B cell (primary cell): ENCODE measurements around the gene PCDHA11. TPM values are rescaled to one million over a fixed set of nuclear protein-coding genes. Genes with fewer than 3 reads are reported as not detected.
"Not testable (repeated sequence)": the region's sequence is repeated elsewhere in the genome, so short reads cannot be mapped to it uniquely, and the experiment has no call there.

Experiments
- ATAC-seq: fragments of 200-7000 bp; cut with Tn5 transposase; one replicate; pipeline ENCODE4 v1.10.0; 2021; ENCODE audit warnings: low read depth, mild to moderate bottlenecking, moderate number of reproducible peaks, moderate library complexity
- CTCF ChIA-PET: fragments of 350-600 bp; sonication (Branson Sonifier 250); formaldehyde crosslinking; loops from one replicate; lab custom pipeline; 2021; ENCODE audit warnings: antibody characterized with exemption, inconsistent platforms; lab: Charles Lee
- POLR2A ChIA-PET: fragments of 350-600 bp; sonication (Branson Sonifier 250); formaldehyde crosslinking; loops from one replicate; lab custom pipeline; 2021; ENCODE audit warnings: antibody characterized with exemption; lab: Charles Lee
- DNase-seq: peaks from one replicate; pipeline ENCODE4 v3.0.0; 2013
- H2AFZ ChIP-seq: 2 replicates; pipeline ENCODE4 v1.6.1; 2012; ENCODE audit warnings: mild to moderate bottlenecking, low read depth, low read length; ENCODE audit not compliant: insufficient read depth, poor library complexity, severe bottlenecking
- H3K27ac ChIP-seq, 2 donors: 1 replicate in 1 of 2; 2 replicates in 1 of 2; pipeline ENCODE4 v1.5.1; 2012 to 2013; ENCODE audit warnings: low read length in 2 of 2, mild to moderate bottlenecking in 2 of 2, moderate library complexity in 1 of 2
- H3K27me3 ChIP-seq, 4 experiments: fragments of 200-600 bp in 1 of 4; sonication (generic) in 1 of 4; replicated peaks in 1 of 4; 1 replicate in 2 of 4; 2 replicates in 2 of 4; pipeline versions ENCODE4 v1.6.1 to v1.7.0; 2013 to 2016; ENCODE audit warnings: low read length in 3 of 4, mild to moderate bottlenecking in 2 of 4, mixed read lengths in 1 of 4, moderate library complexity in 1 of 4; ENCODE audit not compliant: insufficient read depth in 4 of 4, control insufficient read depth in 3 of 4; ENCODE audit errors: control extremely low read depth in 1 of 4
- H3K36me3 ChIP-seq, 2 experiments: replicated peaks in 1 of 2; 1 replicate in 1 of 2; 2 replicates in 1 of 2; pipeline versions ENCODE4 v1.6.1 to v1.7.1; 2013; ENCODE audit warnings: low read length in 1 of 2; ENCODE audit not compliant: insufficient read depth in 2 of 2, control insufficient read depth in 1 of 2; ENCODE audit errors: control extremely low read depth in 1 of 2, extremely low read depth in 1 of 2
- H3K4me1 ChIP-seq, 2 donors: fragments of 200-600 bp in 1 of 2; sonication (generic) in 1 of 2; 1 replicate in 1 of 2; 2 replicates in 1 of 2; pipeline versions ENCODE4 v1.5.1 to v1.6.1; 2013 to 2017; ENCODE audit warnings: low read length in 2 of 2; ENCODE audit not compliant: control insufficient read depth in 2 of 2, insufficient read depth in 2 of 2
- H3K4me2 ChIP-seq: replicated peaks from 2 replicates; pipeline ENCODE3; 2012; ENCODE audit warnings: mild to moderate bottlenecking, low read depth, low read length; ENCODE audit not compliant: poor library complexity, severe bottlenecking
- H3K4me3 ChIP-seq, 5 experiments: fragments of 200-600 bp in 1 of 5; sonication (generic) in 1 of 5; 1 replicate in 3 of 5; 2 replicates in 2 of 5; pipeline versions ENCODE4 v1.5.1 to v1.7.0; 2011 to 2016; ENCODE audit warnings: low read length in 4 of 5, mild to moderate bottlenecking in 4 of 5, low read depth in 2 of 5, control low read depth in 1 of 5, moderate library complexity in 1 of 5; ENCODE audit not compliant: insufficient read depth in 1 of 5; ENCODE audit errors: control extremely low read depth in 1 of 5, extremely low read depth in 1 of 5
- H3K79me2 ChIP-seq: fragments of 200-600 bp; sonication (generic); one replicate; pipeline ENCODE4 v1.6.0; 2016; ENCODE audit warnings: low read length; ENCODE audit not compliant: control insufficient read depth, insufficient read depth
- H3K9ac ChIP-seq: fragments of 200-600 bp; sonication (generic); 2 replicates; pipeline ENCODE4 v1.6.1; 2017; ENCODE audit warnings: mild to moderate bottlenecking, low read length, moderate library complexity
- H3K9me3 ChIP-seq, 3 donors: one replicate each; pipeline versions ENCODE4 v1.6.1 to v1.7.1; 2013; ENCODE audit warnings: low read length in 2 of 3; ENCODE audit not compliant: control insufficient read depth in 2 of 3, insufficient read depth in 1 of 3; ENCODE audit errors: control extremely low read depth in 1 of 3
- H4K20me1 ChIP-seq: 2 replicates; pipeline ENCODE4 v1.6.0; 2012; ENCODE audit warnings: mild to moderate bottlenecking, low read length; ENCODE audit not compliant: insufficient read depth, control insufficient read depth, poor library complexity, severe bottlenecking
- H3K27ac Mint-ChIP-seq: one replicate; pipeline ENCODE4 v1.8.0; 2021; ENCODE audit warnings: mixed read lengths
- H3K27me3 Mint-ChIP-seq: one replicate; pipeline ENCODE4 v1.8.0; 2021; ENCODE audit warnings: mixed read lengths
- H3K4me1 Mint-ChIP-seq: one replicate; pipeline ENCODE4 v1.8.0; 2021; ENCODE audit warnings: mixed read lengths
- H3K4me3 Mint-ChIP-seq: one replicate; pipeline ENCODE4 v1.8.0; 2021; ENCODE audit warnings: mixed read lengths
- H3K9me3 Mint-ChIP-seq: one replicate; pipeline ENCODE4 v1.8.0; 2022; ENCODE audit warnings: mixed read lengths; ENCODE audit not compliant: insufficient read depth
- CTCF ChIP-seq: fragments of 200-600 bp; IDR thresholded peaks from one replicate; pipeline ENCODE4 v1.8.0; 2022; ENCODE audit warnings: antibody characterized with exemption, mild to moderate bottlenecking
- EZH2 ChIP-seq: IDR thresholded peaks from 2 replicates; pipeline ENCODE4 v1.6.1; 2012; ENCODE audit warnings: borderline replicate concordance, low read depth, mild to moderate bottlenecking, moderate library complexity, low read length; ENCODE audit not compliant: insufficient read depth, poor library complexity, severe bottlenecking
- WGBS: methylation state at CpG from one replicate; pipeline ENCODE4 v1.1.5; 2013; ENCODE audit warnings: missing lambda C conversion rate; ENCODE audit not compliant: insufficient coverage; 5-methylcytosine and 5-hydroxymethylcytosine counted together
- intact Hi-C: fragments of 100-400 bp; cut with micrococcal nuclease; formaldehyde crosslinking; loops from one replicate; pipeline ENCODE4 v1.10.0; 2022
- polyA plus RNA-seq: library from polyadenylated mRNA; depleted of rRNA; stranded (reverse); fragments of >200 nt; gene quantifications from 2 replicates; pipeline ENCODE4 v1.2.3, GENCODE V29; 2012
- total RNA-seq, 2 donors: library from RNA; stranded (reverse); fragments of 120-200 nt in 1 of 2; gene quantifications; 1 replicate in 1 of 2; 2 replicates in 1 of 2; pipeline versions ENCODE4 v1.2.3 to v1.2.4, GENCODE V29; 2013 to 2022

PCDHA11 gene
- total and polyA plus RNA-seq, 2 donors (not counting 1 experiment from before 2014, with no cell fraction given), result not detected

DNA sequence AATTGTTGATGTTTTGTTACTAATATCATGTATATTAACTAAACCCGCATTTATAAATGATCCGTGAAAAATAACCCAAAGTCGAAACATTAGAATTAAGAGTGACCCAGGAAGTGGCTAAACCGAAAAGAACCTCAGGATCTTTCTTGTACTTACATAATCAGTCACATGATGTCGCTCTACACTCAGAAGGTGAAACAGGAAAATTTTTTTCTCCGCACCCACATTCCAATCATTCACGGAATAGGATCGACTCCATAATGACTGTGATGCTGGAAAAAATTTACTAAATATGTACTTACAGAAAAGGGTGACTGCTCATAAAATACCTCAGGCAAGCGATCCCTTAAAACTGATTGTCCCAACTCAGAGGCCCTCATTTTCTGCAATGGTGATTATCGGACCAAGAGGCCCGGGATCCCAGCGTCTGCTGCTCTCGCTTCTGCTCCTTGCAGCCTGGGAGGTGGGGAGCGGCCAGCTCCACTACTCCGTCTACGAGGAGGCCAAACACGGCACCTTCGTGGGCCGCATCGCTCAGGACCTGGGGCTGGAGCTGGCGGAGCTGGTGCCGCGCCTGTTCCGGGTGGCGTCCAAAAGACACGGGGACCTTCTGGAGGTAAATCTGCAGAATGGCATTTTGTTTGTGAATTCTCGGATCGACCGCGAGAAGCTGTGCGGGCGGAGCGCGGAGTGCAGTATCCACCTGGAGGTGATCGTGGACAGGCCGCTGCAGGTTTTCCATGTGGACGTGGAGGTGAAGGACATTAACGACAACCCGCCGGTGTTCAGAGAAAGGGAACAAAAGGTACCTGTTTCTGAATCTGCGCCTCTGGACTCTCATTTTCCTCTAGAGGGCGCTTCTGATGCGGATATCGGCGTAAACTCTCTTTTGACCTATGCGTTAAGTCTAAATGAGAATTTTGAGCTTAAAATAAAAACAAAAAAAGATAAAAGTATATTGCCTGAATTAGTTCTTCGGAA, 6.6 kb downstream of the PCDHA11 start, which contains the start of gene PCDHA12:
Gene PCDHA12, plus strand, starts transcription at position 224 of the 981 bp plus-strand sequence. Its CDS starts 165 bp downstream, at position 389.
- intact Hi-C loops, result no loop called here
- H3K27me3 Mint-ChIP-seq, result peaks cover 20% of the 10 kb centered on the region
- Histone ChIP-seq H2AFZ (no peak within 1 kb of the TSS), H3K9me3 (peaks cover 0 to 32% (median 8%) of the 10 kb centered on the region in 3 donors), H3K4me3 (no peak within 1 kb of the TSS), H3K4me1 (no peaks in the 10 kb centered on the region), H3K4me2 (no peak within 1 kb of the TSS), H3K27ac (no peak within 1 kb of the TSS), H4K20me1 (no peaks in the 10 kb centered on the region), H3K27me3 (peaks cover 0 to 16% (median 12%) of the 10 kb centered on the region in 4 experiments), H3K36me3 (no peaks in the 10 kb centered on the region), H3K9ac (no peak within 1 kb of the TSS), H3K79me2 (no peaks in the 10 kb centered on the region)
- 31% methylated on average over 35 of the region's 47 CpGs for WGBS
- H3K4me1 Mint-ChIP-seq, result no peaks in the 10 kb centered on the region
- ATAC-seq (no peak), DNase-seq (no peak)
- CTCF ChIA-PET, result no interaction called here
- peaks cover 2% of the 10 kb centered on the region for H3K9me3 Mint-ChIP-seq
- H3K4me3 Mint-ChIP-seq, result no peak within 1 kb of the TSS
- TF ChIP-seq CTCF (no peak), EZH2 (no peak)
- no peak within 1 kb of the TSS for H3K27ac Mint-ChIP-seq
- POLR2A ChIA-PET, result no interaction called here

DNA sequence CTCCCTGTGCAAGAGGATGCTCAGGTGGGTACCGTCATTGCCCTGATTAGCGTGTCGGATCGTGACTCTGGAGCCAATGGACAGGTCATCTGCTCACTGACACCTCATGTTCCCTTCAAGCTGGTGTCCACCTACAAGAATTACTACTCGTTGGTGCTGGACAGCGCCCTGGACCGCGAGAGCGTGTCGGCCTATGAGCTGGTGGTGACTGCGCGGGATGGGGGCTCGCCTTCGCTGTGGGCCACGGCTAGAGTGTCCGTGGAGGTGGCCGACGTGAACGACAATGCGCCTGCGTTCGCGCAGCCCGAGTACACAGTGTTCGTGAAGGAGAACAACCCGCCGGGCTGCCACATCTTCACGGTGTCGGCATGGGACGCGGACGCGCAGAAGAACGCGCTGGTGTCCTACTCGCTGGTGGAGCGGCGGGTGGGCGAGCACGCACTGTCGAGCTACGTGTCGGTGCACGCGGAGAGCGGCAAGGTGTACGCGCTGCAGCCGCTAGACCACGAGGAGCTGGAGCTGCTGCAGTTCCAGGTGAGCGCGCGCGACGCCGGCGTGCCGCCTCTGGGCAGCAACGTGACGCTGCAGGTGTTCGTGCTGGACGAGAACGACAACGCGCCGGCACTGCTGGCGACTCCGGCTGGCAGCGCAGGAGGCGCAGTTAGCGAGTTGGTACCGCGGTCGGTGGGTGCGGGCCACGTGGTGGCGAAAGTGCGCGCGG, 7.9 kb downstream of the PCDHA11 start:
- H3K4me1 Mint-ChIP-seq, intact Hi-C loops, H2AFZ ChIP-seq, ATAC-seq, H3K4me2 ChIP-seq, H3K27ac Mint-ChIP-seq, DNase-seq, CTCF ChIA-PET, H3K79me2 ChIP-seq, H4K20me1 ChIP-seq, H3K4me1 ChIP-seq, H3K36me3 ChIP-seq, H3K4me3 ChIP-seq, H3K4me3 Mint-ChIP-seq, H3K9ac ChIP-seq, H3K9me3 Mint-ChIP-seq, POLR2A ChIA-PET, H3K27ac ChIP-seq: not testable (repeated sequence)
- peaks cover 31% of the 10 kb centered on the region for H3K27me3 Mint-ChIP-seq
- 55% methylated on average over 80 of the region's 80 CpGs for WGBS
- H3K27me3 ChIP-seq, result peaks cover 0 to 16% (median 12%) of the 10 kb centered on the region in 4 experiments
- H3K9me3 ChIP-seq, result peaks cover 3 to 22% (median 8%) of the 10 kb centered on the region in 3 donors
